HepG2 (cell line): ENCODE results near the gene SGMS1. TPM values are rescaled to one million over a fixed set of nuclear protein-coding genes. Genes with fewer than 3 reads are reported as not detected.
A peak's percentile ranks its signal among the peaks of the same experiment; 100 is the strongest.

Source experiments
- GATAD1 ChIP-seq: IDR thresholded peaks from 2 replicates; pipeline ENCODE4 v1.6.1; 2016; ENCODE audit warnings: missing genetic modification reagents, missing compliant biosample characterization
- HIC2 ChIP-seq: sonication (generic); formaldehyde crosslinking; IDR thresholded peaks from 2 replicates; pipeline ENCODE4 v1.9.0; 2022; ENCODE audit warnings: low read depth, missing genetic modification reagents
- MBD4 ChIP-seq: IDR thresholded peaks from 2 replicates; pipeline ENCODE4 v1.6.1; 2012; ENCODE audit warnings: low read length, inconsistent platforms, borderline replicate concordance
- MTA3 ChIP-seq: sonication (generic); formaldehyde crosslinking; IDR thresholded peaks from 2 replicates; pipeline ENCODE4 v1.4.0; 2020; ENCODE audit warnings: missing genetic modification reagents
- NR0B2 ChIP-seq: sonication (generic); formaldehyde crosslinking; IDR thresholded peaks from 2 replicates; pipeline ENCODE4 v1.4.0; 2020; ENCODE audit warnings: mild to moderate bottlenecking, missing genetic modification reagents
- PRDM15 ChIP-seq: sonication (generic); formaldehyde crosslinking; IDR thresholded peaks from 2 replicates; pipeline ENCODE4 v1.4.0; 2020; ENCODE audit warnings: missing genetic modification reagents
- RXRA ChIP-seq: sonication (generic); formaldehyde crosslinking; IDR thresholded peaks from 2 replicates; pipeline ENCODE4 v1.5.1; 2020; ENCODE audit warnings: missing genetic modification reagents
- ZNF143 ChIP-seq: sonication (generic); formaldehyde crosslinking; IDR thresholded peaks from 2 replicates; pipeline ENCODE4 v1.4.0; 2020; ENCODE audit warnings: missing genetic modification reagents
- polyA plus RNA-seq, 8 experiments: library from polyadenylated mRNA; depleted of rRNA in 3 of 8; stranded (reverse) in 7 of 8; unstranded in 1 of 8; fragments of >200 nt; fragmentation: Illumina TruSeq in 4 of 8; extraction: Trizol in 4 of 8; gene quantifications; 2 replicates each; pipeline versions ENCODE4 v1.2.1 to v1.2.3, GENCODE V29; 2011 to 2016; ENCODE audit warnings: low read depth in 4 of 8, missing spikeins in 1 of 8, mixed read lengths in 1 of 8; ENCODE audit not compliant: insufficient read depth in 1 of 8
- total RNA-seq, 5 experiments: library from RNA; depleted of rRNA; stranded (reverse); fragments of >200 nt; fragmentation: Illumina TruSeq; extraction: Trizol; gene quantifications; 2 replicates each; pipeline ENCODE4 v1.2.3, GENCODE V29; 2016; ENCODE audit warnings: low read depth in 1 of 5
- TF ChIP-seq, protein P1 (sequence below): IDR thresholded peaks from 2 replicates; pipeline ENCODE4 v1.6.1; 2012; ENCODE audit warnings: low read depth, low read length, improper control_type of control experiment
- TF ChIP-seq, protein P2 (sequence below): sonication (generic); formaldehyde crosslinking; IDR thresholded peaks from 2 replicates; pipeline ENCODE4 v1.4.0; 2020; ENCODE audit warnings: missing genetic modification reagents, low read depth, mild to moderate bottlenecking, borderline replicate concordance
- TF ChIP-seq, protein P3 (sequence below): sonication (generic); formaldehyde crosslinking; IDR thresholded peaks from 2 replicates; pipeline ENCODE4 v1.8.0; 2022; ENCODE audit warnings: mild to moderate bottlenecking, missing genetic modification reagents
- TF ChIP-seq, protein P4 (sequence below): IDR thresholded peaks from 2 replicates; pipeline ENCODE4 v1.6.1; 2016

SGMS1 gene
- total and polyA plus RNA-seq, 2 of the 13 experiments (the other 11 are each of a cell fraction or from before 2014, with no cell fraction given), result 6.5 to 15.1 TPM

DNA sequence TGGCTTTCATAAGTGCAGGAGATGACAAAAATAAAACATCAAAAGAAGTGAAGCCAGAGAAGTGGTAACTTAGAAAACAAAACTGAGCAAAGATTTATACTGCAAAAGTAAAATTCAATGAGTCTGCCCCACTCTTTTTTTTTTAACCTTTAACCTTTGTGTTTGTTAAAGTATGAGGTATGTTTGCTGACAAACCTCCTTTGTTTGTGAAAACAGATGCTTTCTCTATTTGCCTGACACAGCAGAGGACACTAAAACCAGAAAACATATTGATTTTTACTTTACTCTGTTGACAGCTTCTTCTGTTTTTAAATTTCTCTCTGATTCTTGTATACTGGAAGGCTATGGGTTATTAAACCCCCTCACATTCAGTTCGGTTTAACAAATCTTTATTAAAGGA lies 57.6 kb downstream of the SGMS1 start (continued):
- TF ChIP-seq, protein P1, sequence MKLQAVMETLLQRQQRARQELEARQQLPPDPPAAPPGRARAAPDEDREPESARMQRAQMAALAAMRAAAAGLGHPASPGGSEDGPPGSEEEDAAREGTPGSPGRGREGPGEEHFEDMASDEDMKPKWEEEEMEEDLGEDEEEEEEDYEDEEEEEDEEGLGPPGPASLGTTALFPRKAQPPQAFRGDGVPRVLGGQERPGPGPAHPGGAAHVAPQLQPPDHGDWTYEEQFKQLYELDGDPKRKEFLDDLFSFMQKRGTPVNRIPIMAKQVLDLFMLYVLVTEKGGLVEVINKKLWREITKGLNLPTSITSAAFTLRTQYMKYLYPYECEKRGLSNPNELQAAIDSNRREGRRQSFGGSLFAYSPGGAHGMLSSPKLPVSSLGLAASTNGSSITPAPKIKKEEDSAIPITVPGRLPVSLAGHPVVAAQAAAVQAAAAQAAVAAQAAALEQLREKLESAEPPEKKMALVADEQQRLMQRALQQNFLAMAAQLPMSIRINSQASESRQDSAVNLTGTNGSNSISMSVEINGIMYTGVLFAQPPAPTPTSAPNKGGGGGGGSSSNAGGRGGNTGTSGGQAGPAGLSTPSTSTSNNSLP, result peak; percentile 47; the same call in 1 of the 2 replicates
- TF ChIP-seq ZNF143 (CRISPR knock-in tag) (no peak), PRDM15 (no peak), MBD4 (peak; percentile 79; the same call in 1 of the 2 replicates), GATAD1 (CRISPR knock-in tag) (no peak), RXRA (CRISPR knock-in tag) (no peak), NR0B2 (CRISPR knock-in tag) (no peak), MTA3 (no peak), HIC2 (CRISPR knock-in tag) (no peak)
- TF ChIP-seq, protein P2, sequence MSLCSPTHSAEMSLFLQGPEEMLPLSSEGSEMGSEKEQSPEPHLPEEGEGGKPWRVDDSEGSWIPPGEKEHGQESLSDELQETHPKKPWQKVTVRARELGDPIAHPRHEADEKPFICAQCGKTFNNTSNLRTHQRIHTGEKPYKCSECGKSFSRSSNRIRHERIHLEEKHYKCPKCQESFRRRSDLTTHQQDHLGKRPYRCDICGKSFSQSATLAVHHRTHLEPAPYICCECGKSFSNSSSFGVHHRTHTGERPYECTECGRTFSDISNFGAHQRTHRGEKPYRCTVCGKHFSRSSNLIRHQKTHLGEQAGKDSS (CRISPR knock-in tag), result no peak
- TF ChIP-seq, protein P3, sequence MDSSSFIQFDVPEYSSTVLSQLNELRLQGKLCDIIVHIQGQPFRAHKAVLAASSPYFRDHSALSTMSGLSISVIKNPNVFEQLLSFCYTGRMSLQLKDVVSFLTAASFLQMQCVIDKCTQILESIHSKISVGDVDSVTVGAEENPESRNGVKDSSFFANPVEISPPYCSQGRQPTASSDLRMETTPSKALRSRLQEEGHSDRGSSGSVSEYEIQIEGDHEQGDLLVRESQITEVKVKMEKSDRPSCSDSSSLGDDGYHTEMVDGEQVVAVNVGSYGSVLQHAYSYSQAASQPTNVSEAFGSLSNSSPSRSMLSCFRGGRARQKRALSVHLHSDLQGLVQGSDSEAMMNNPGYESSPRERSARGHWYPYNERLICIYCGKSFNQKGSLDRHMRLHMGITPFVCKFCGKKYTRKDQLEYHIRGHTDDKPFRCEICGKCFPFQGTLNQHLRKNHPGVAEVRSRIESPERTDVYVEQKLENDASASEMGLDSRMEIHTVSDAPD (CRISPR knock-in tag), result no peak
- TF ChIP-seq, protein P4, sequence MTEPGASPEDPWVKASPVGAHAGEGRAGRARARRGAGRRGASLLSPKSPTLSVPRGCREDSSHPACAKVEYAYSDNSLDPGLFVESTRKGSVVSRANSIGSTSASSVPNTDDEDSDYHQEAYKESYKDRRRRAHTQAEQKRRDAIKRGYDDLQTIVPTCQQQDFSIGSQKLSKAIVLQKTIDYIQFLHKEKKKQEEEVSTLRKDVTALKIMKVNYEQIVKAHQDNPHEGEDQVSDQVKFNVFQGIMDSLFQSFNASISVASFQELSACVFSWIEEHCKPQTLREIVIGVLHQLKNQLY (CRISPR knock-in tag), result no peak
